ENCODE data around the gene NACA2. TPM values are rescaled to one million over a fixed set of nuclear protein-coding genes. Genes with fewer than 3 reads are reported as not detected.
"Not testable (repeated sequence)": the region's sequence is repeated elsewhere in the genome, so short reads cannot be mapped to it uniquely, and the experiment has no call there.

The NACA2 gene
- polyA plus RNA-seq, 1 donor (not counting 4 experiments of a cell fraction or from before 2014, with no cell fraction given): 0.79 TPM

DNA sequence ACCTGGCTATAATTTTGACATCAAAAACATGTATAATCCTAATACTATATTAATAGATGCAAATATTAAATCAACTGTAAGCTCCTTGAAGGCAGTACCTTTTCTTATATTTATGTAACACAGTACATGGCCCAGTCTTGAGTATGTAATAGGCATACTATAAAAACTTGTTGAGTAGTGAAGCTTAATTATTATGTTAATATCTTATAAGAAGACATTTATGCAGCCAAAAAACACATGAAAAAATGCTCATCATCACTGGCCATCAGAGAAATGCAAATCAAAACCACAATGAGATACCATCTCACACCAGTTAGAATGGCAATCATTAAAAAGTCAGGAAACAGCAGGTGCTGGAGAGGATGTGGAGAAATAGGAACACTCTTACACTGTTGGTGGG is 25.2 kb downstream of the NACA2 start:
- H3K79me2 ChIP-seq (ENCODE audit: control insufficient read depth, insufficient read depth, low read length); H3K9ac ChIP-seq (ENCODE audit: control insufficient read depth, extremely low read depth, insufficient read depth, low read length); DNase-seq (ENCODE audit: low read depth, low spot score); H3K9me3 ChIP-seq (ENCODE audit: control insufficient read depth, low read depth, low read length); H3K36me3 ChIP-seq (ENCODE audit: control insufficient read depth in 2 of 2, extremely low read depth in 1 of 2, insufficient read depth in 2 of 2, low read length in 2 of 2); H3K4me3 ChIP-seq (ENCODE audit: control insufficient read depth in 2 of 3, extremely low read depth in 1 of 3, insufficient read depth in 2 of 3, low read depth in 1 of 3, low read length in 3 of 3); H3K4me2 ChIP-seq (ENCODE audit: control insufficient read depth, extremely low read depth, insufficient read depth, low read depth, low read length); H2AFZ ChIP-seq (ENCODE audit: control insufficient read depth, low read length); FAIRE-seq; dilution Hi-C loops (cut with MboI; ENCODE audit: extremely low pct_ligation_motif_present, low sequenced_read_pairs); H3K27me3 ChIP-seq (ENCODE audit: control insufficient read depth, extremely low read depth, insufficient read depth, low read length); H3K27ac ChIP-seq (ENCODE audit: control insufficient read depth, insufficient read depth, low read length); H3K4me1 ChIP-seq (ENCODE audit: control insufficient read depth, extremely low read depth, insufficient read depth, low read length); H3K9me1 ChIP-seq (ENCODE audit: control insufficient read depth, extremely low read depth, insufficient read depth, low read length); H4K20me1 ChIP-seq (ENCODE audit: control insufficient read depth, extremely low read depth, insufficient read depth, low read length): not testable (repeated sequence)

DNA sequence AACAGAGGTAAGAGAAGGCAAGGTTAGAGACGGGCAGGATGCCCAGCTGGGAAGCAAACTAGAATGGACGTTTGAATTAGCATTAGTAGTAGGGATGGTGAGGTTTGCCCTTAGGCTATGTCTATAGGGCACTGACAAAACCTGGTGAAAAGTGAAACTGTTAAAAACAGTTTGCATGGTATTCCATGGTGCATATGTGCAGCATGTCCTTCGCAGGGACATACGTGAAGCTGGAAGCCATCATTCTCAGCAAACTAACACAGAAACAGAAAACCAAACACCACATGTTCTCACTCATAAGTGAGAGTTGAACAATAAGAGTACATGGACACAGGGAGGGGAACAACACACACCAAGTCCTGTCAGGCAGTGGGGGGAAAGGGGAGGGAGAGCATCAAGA is 25.8 kb downstream of the NACA2 start:
- Histone ChIP-seq H3K4me3 (ENCODE audit: control insufficient read depth in 2 of 3, extremely low read depth in 1 of 3, insufficient read depth in 2 of 3, low read depth in 1 of 3, low read length in 3 of 3) (no peak overlapping the region), H3K79me2 (ENCODE audit: control insufficient read depth, insufficient read depth, low read length) (no peaks in the 10 kb centered on the region), H4K20me1 (ENCODE audit: control insufficient read depth, extremely low read depth, insufficient read depth, low read length) (no peaks in the 10 kb centered on the region), H3K36me3 (ENCODE audit: control insufficient read depth in 2 of 2, extremely low read depth in 1 of 2, insufficient read depth in 2 of 2, low read length in 2 of 2) (no peaks in the 10 kb centered on the region), H3K27me3 (ENCODE audit: control insufficient read depth, extremely low read depth, insufficient read depth, low read length) (no peaks in the 10 kb centered on the region), H3K27ac (ENCODE audit: control insufficient read depth, insufficient read depth, low read length) (no peak overlapping the region), H3K9me3 (ENCODE audit: control insufficient read depth, low read depth, low read length) (no peaks in the 10 kb centered on the region), H3K4me1 (ENCODE audit: control insufficient read depth, extremely low read depth, insufficient read depth, low read length) (no peaks in the 10 kb centered on the region), H3K9me1 (ENCODE audit: control insufficient read depth, extremely low read depth, insufficient read depth, low read length) (no peaks in the 10 kb centered on the region), H3K4me2 (ENCODE audit: control insufficient read depth, extremely low read depth, insufficient read depth, low read depth, low read length) (no peak overlapping the region), H3K9ac (ENCODE audit: control insufficient read depth, extremely low read depth, insufficient read depth, low read length) (no peak overlapping the region), H2AFZ (ENCODE audit: control insufficient read depth, low read length) (no peak overlapping the region)
- TF ChIP-seq EZH2 (IDR thresholded peaks at IDR 0.05; ENCODE audit: low read length): no peak
- TF ChIP-seq, protein P1, sequence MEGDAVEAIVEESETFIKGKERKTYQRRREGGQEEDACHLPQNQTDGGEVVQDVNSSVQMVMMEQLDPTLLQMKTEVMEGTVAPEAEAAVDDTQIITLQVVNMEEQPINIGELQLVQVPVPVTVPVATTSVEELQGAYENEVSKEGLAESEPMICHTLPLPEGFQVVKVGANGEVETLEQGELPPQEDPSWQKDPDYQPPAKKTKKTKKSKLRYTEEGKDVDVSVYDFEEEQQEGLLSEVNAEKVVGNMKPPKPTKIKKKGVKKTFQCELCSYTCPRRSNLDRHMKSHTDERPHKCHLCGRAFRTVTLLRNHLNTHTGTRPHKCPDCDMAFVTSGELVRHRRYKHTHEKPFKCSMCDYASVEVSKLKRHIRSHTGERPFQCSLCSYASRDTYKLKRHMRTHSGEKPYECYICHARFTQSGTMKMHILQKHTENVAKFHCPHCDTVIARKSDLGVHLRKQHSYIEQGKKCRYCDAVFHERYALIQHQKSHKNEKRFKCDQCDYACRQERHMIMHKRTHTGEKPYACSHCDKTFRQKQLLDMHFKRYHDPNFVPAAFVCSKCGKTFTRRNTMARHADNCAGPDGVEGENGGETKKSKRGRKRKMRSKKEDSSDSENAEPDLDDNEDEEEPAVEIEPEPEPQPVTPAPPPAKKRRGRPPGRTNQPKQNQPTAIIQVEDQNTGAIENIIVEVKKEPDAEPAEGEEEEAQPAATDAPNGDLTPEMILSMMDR (optimal IDR thresholded peaks at IDR 0.05 in 1 of 3, IDR thresholded peaks at IDR 0.05 in 1 of 3, conservative IDR thresholded peaks at IDR 0.05 in 1 of 3; ENCODE audit: extremely low read depth in 1 of 3, insufficient read depth in 2 of 3, low read length in 3 of 3): no peak
- dilution Hi-C loops (cut with MboI; ENCODE audit: extremely low pct_ligation_motif_present, low sequenced_read_pairs): no loop called here
- FAIRE-seq: no peak
- no peak for DNase-seq (ENCODE audit: low read depth, low spot score)

DNA sequence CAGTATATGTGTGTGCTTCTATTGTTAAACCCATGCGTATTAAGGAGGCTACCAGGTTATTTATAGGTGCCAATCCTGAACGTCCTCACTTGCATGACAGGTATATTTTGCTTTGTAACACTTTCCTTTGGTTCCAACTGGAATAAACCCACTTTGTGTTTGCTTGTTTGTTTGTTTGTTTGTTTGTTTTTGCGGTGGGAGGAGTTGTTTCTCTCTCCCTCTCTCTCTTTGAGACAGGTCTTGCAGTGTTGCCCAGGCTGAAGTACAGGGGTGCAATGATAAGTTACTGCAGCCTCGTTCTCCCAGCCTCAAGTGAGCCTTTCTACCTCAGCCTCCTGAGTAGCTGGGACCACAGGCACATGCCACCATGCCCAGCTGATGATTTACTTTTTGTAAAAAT is 28.7 kb downstream of the NACA2 start:
- Histone ChIP-seq H3K4me3 (ENCODE audit: control insufficient read depth in 2 of 3, extremely low read depth in 1 of 3, insufficient read depth in 2 of 3, low read depth in 1 of 3, low read length in 3 of 3) (no peak overlapping the region), H3K9ac (ENCODE audit: control insufficient read depth, extremely low read depth, insufficient read depth, low read length) (no peak overlapping the region), H3K36me3 (ENCODE audit: control insufficient read depth in 2 of 2, extremely low read depth in 1 of 2, insufficient read depth in 2 of 2, low read length in 2 of 2) (no peaks in the 10 kb centered on the region), H3K4me2 (ENCODE audit: control insufficient read depth, extremely low read depth, insufficient read depth, low read depth, low read length) (no peak overlapping the region), H3K27ac (ENCODE audit: control insufficient read depth, insufficient read depth, low read length) (no peak overlapping the region), H4K20me1 (ENCODE audit: control insufficient read depth, extremely low read depth, insufficient read depth, low read length) (no peaks in the 10 kb centered on the region), H3K9me3 (ENCODE audit: control insufficient read depth, low read depth, low read length) (no peaks in the 10 kb centered on the region), H3K79me2 (ENCODE audit: control insufficient read depth, insufficient read depth, low read length) (no peaks in the 10 kb centered on the region), H2AFZ (ENCODE audit: control insufficient read depth, low read length) (no peak overlapping the region), H3K4me1 (ENCODE audit: control insufficient read depth, extremely low read depth, insufficient read depth, low read length) (no peaks in the 10 kb centered on the region), H3K9me1 (ENCODE audit: control insufficient read depth, extremely low read depth, insufficient read depth, low read length) (no peaks in the 10 kb centered on the region), H3K27me3 (ENCODE audit: control insufficient read depth, extremely low read depth, insufficient read depth, low read length) (no peaks in the 10 kb centered on the region)
- dilution Hi-C loops (cut with MboI; ENCODE audit: extremely low pct_ligation_motif_present, low sequenced_read_pairs): no loop called here
- FAIRE-seq (no peak), DNase-seq (ENCODE audit: low read depth, low spot score) (no peak)
- TF ChIP-seq, protein P1 (optimal IDR thresholded peaks at IDR 0.05 in 1 of 3, IDR thresholded peaks at IDR 0.05 in 1 of 3, conservative IDR thresholded peaks at IDR 0.05 in 1 of 3; ENCODE audit: extremely low read depth in 1 of 3, insufficient read depth in 2 of 3, low read length in 3 of 3): no peak
- no peak for TF ChIP-seq EZH2 (IDR thresholded peaks at IDR 0.05; ENCODE audit: low read length)

All from keratinocyte (primary cell).